HCEC 1CT (cell line): ENCODE measurements around the gene STX1A.
"Not testable (repeated sequence)": the region's sequence is repeated elsewhere in the genome, so short reads cannot be mapped to it uniquely, and the experiment has no call there.

ENCODE experiments used
- DNase-seq: peaks from one replicate; pipeline ENCODE4 v3.0.0-alpha.2; 2017

Gene STX1A

GRCh38 chr7:73734619-73735527 is 15.4 kb upstream of the STX1A start:
- peak; percentile 74 for DNase-seq

DNA sequence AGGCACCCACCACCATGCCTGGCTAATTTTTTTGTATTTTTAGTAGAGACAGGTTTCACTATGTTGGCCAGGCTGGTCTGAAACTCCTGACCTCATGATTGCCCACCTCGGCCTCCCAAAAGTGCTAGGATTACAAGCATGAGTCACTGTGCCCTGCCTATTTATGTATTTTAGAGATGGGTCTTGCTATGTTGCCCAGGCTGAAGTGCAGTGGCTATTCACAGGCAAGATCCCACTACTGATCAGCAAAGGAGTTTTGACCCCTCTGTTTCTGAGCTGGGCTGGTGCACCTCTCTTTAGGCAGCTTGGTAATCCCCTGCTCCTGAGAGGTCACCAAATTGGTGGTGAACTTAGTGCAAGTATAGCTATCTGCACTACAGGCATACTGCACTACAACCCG is 12.9 kb upstream of the STX1A start:
- DNase-seq = no peak

DNA sequence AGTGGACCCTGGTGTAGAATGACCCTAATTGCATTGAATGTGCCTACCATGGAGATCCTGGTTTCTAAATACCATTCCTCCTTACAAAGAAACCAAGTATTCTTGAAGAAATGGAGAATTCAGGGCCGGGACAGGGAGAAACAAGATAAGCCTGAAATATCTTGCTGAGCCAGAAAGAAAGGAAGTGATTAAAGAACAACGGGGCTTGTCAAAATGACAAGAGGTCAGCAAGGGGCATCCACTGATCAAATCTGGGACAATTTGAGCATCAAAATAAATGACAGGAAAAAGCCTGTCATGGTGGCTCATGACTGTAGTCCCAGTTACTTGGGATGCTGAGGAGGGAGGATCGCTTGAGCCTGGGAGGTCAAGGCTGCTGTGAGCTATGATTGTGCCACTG is 11.0 kb upstream of the STX1A start:
- DNase-seq = no peak

- no peak for DNase-seq
Observed at GRCh38 chr7:73728551-73728950, 9.1 kb upstream of the STX1A start.

GRCh38 chr7:73727952-73728351 is 8.5 kb upstream of the STX1A start:
- DNase-seq = no peak

GRCh38 chr7:73726083-73726466 is 6.6 kb upstream of the STX1A start:
- DNase-seq = no peak

GRCh38 chr7:73723813-73724212 is 4.3 kb upstream of the STX1A start:
- no peak for DNase-seq

DNA sequence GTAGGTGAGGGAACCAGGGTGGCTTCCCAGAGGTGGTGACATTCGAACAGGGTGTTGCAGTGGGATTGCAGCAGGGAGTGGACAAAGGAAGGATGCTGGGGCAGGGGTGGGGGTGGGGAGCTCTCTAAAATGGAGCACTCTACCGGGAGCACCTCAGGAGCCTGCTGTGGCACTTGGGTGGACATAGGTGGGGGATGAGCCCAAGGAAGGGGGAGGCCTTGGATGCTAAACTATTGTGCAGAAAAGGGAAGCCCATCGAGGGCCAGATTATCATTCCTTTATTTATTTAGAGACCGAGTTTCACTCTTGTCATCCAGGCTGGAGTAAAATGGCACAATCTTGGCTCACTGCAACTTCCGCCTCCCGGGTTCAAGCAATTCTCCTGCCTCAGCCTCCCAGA is 3.3 kb upstream of the STX1A start:
- no peak for DNase-seq

DNA sequence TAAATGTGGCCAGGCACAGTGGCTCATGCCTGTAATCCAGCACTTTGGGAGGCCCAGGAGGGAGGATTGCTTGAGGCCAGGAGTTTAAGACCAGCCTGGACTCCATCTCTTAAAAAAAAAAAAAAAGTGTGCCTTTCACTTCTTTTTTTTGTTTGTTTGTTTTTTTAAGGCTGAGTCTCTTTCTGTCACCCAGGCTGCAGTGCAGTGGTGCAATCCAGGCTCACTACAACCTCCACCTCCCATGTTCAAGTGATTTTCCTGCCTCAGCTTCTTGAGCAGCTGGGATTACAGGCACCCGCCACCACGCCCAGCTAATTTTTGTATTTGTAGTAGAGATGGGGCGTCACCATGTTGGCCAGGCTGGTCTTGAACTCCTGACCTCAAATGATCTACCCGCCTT is 2.7 kb upstream of the STX1A start:
- DNase-seq = not testable (repeated sequence)

DNA sequence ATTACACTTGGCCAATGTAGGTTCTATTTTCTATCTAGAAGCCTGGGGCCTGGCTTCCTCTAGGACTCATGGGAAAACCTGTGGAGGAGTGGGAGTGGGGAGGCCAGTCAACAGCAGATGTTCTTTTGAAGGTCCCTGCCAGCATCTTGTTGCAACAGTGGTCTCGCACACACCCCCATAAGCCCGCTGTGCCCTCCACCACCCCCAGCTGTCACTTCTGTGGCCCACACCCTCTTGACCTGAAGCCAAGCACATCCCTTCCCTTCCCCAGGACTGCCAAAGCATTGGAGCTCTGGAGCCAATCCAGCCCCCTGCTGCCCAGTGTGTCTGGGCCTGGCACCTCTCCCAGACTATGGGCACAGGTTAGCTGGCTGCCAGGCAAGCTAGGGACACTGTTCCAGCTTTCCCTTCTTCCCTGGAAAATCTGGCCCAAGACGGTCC is 1.9 kb upstream of the STX1A start:
- no peak for DNase-seq

DNA sequence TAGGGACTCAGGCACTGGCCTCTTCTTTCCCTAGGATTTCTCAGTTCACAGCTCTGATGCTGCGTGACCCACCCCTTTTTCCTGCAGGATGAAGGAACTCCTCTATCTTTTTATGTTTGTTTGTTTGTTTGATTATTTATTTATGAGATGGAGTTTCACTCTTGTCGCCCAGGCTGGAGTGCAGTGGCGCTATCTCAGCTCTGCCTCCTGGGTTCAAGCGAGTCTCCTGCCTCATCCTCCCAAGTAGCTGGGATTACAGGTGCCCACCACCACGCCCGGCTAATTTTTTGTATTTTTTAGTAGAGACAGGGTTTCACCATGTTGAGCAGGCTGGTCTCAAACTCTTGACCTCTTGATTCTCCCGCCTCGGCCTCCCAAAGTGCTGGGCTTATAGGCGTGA is 974 bp upstream of the STX1A start:
- DNase-seq = not testable (repeated sequence)

DNA sequence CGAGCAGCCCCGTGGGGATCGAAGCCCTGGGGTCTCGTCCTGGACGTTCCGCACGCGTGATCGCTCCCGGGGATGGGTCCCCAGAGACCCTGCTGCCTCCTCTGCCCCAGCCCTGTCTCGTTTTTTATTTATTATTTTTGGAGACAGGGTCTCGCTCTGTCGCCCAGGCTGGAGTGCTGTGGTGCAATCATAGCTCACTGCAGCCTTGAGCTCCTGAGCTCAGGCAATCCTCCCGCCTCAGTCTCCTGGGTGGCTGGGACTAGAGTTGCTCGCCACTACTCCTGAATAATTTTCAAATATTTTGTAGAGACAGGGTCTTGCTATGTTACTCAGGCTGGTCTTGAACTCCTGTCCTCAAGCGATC is 319 bp upstream of the STX1A start:
- no peak for DNase-seq

DNA sequence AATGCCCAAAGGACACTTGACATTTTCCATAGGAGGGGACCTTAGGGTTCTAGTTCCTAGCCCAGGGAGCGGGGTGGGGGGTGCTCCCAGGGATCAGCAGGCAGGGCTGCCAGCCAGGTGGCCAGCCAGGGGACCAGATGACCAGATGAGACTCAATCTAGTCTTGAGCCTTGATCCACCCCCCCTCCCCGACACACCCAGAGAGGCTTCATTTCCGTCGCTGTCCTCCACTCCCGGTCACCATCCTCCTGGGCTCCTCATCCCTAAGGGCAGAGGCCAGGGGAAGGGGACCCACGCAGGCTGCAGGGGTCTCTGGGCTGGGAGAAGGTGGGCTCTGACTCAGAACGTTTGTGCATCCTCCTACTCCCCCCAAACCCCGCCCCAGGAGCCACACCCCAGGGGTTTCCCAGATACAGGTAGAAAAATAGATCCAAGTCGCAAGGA is 1.0 kb downstream of the STX1A start:
- no peak for DNase-seq

DNA sequence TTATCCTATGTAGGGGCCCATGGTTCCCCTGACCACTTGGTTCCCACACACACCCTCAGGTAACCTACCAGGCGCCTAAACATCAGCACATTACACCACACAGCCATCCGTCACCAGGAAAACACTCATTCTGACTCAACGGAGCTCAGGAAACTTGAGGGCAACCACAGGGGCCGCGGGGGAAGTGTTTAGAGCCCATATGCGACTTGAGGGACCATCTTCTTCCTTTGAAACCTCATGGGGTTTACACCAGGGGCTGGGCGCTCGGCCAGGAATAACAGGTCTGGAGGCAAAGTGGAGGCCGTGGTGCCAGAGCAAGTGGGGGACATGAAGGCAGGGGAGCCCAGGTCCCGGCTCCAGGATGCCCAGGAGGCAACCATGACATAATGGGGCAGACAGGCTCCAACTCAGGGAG is 1.5 kb downstream of the STX1A start:
- peak; percentile 91 for DNase-seq

DNA sequence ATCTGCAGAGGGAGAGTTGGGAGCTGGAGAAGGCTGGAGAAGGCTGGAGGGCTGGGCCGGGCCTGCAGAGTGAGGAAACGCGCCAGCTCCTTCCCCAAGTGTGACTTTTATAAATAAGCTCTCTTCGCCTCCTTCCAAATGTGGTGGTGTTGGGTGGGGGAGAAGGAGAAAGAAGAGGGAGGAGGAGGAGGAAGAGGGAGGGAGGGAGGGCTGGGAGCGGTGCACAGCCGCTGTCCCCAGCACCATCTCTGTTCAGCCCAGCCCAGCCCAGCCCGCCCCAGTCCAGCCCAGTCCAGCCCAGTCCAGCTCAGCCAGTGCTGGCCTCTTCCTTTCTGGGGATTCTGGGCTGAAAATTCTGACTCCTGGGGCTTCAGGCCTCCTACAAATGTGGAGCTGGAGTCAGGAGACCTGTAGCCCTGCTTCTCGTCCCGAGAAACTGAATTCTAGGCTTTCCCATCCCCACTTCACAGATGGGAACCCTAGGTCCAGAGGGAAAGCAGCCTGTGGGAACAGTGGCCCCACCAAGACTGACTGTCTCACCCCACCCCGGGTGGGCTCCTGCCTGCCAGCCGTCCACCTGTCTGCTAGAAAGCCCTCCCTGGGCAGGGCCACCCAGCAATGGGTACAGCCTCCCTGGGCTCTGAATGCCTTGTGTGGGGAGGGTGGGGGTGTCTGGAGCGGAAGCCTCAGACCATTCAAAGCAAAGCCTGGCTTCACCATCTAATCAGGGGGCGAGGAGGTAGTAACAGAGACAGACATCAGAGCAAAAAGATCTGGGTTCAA is 2.3 kb downstream of the STX1A start:
- DNase-seq = no peak

GRCh38 chr7:73716318-73716890 is 3.1 kb downstream of the STX1A start:
- DNase-seq = no peak

GRCh38 chr7:73715648-73716317 is 3.7 kb downstream of the STX1A start:
- DNase-seq = peak; percentile 97

GRCh38 chr7:73713319-73713718 is 6.2 kb downstream of the STX1A start:
- DNase-seq = not testable (repeated sequence)

GRCh38 chr7:73712773-73713172 is 6.7 kb downstream of the STX1A start:
- DNase-seq = no peak

DNA sequence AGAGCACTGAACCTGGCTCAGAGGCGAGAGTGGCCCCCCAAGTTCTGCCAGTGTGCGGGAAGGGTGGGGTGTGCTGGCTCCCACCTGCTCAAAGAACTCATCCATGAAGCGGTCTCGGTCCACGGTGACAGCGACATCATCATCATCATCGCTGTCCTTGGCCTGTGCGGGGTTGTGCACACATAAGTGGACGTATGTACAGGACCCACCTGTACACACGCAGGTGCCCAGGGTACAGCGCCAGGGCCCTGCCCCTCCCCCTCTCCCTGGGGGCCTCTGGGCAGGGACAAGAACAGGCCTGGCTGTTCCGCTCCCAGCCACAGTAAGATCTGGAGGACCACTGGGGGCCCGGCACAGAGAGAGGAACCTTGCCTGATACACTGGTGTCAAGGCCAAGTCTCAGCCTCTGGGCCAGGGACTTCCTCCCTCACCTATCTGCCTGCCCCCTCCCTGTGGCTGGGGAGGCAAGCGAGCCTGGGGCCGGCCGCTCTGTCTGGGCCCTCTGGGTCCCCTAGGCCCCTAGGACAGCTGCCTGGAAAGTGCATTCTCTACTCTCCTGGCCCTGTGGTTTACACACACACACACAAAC is 10.4 kb downstream of the STX1A start:
- DNase-seq = no peak

DNA sequence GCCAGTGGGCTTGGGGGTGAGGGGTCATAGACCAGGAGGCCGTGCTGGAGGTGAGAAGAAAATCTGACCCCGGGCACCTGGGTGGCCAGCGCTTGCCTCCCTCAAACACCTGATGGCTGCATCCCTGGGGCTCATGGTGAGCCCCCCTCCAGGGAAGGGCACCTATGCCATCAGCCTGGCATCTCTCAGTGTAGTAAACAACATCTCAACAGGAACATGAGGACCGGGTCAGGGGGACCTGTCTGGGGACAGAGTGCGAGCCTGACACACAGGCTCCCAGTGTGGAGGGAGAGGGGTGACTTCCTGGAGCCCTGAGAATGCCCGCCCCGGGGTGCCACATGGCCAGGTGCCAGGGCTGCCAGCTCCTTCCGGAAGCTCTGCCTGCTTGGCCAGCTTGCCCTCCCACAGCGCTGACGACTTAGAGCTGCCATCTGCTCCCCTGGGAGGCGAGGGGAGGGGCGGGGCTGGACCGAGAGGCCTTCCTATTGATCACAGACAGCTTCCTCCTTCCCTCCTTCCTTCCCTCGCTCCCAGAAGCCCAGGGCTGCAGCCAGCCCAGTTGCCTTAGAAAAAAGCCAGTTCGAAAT is 12.3 kb downstream of the STX1A start:
- no peak for DNase-seq
